CD1c-positive myeloid dendritic cell (primary cell): ENCODE measurements around the gene PHKB.
"Not testable (repeated sequence)": the region's sequence is repeated elsewhere in the genome, so short reads cannot be mapped to it uniquely, and the experiment has no call there.

Experiments
- DNase-seq: peaks from one replicate; pipeline ENCODE4 v3.0.0-alpha.2; 2016; ENCODE audit errors: extremely low spot score

Gene PHKB

DNA sequence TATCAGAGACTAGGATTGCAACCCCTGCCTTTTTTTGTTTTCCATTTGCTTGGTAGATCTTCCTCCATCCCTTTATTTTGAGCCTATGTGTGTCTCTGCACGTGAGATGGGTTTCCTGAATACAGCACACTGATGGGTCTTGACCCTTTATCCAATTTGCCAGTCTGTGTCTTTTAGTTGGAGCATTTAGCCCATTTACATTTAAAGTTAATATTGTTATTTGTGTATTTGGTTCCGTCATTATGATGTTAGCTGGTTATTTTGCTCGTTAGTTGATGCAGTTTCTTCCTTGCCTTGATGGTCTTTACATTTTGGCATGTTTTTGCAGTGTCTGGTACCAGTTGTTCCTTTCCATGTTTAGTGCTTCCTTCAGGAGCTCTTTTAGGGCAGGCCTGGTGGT, 220.4 kb downstream of the PHKB start:
- not testable (repeated sequence) for DNase-seq

- no peak for DNase-seq
Observed at GRCh38 chr16:47687694-47688093, 226.6 kb downstream of the PHKB start.

DNA sequence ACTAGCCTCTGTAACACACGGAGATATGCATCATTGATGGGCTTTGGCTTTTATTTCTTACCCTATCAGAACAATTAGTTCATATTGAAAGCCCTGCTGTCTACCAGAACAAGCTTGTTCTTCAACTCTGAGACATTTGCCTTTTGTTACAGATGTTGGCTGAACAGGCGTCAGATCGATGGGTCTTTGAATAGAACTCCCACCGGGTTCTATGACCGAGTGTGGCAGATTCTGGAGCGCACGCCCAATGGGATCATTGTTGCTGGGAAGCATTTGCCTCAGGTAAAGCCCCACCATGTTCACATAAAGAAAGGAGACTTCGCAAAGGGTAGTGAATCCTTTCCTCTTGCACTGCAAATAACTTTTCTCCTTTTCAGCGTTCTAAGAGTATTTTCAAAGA, 232.1 kb downstream of the PHKB start:
- DNase-seq = no peak

GRCh38 chr16:47694543-47694942, 233.4 kb downstream of the PHKB start:
- DNase-seq = no peak

DNA sequence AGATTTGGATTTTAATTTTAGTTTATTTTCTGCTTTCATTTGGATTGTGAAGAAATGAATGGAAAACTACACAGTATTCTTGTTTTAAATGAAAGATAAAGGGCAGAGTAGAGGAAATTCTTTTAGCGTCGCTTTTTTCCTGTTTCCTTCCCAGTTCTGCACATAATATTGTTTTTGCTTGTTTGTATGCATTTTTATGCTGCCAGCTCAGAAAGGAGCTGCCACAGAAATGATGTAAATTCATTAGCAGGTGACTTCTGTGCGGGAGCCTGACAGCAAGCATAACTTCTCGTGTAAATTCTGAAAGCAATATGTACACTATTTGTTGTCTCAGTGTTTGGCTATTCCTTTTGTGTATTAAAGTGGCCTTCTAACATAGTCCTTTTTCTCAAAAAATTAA, 234.6 kb downstream of the PHKB start:
- no peak for DNase-seq

DNA sequence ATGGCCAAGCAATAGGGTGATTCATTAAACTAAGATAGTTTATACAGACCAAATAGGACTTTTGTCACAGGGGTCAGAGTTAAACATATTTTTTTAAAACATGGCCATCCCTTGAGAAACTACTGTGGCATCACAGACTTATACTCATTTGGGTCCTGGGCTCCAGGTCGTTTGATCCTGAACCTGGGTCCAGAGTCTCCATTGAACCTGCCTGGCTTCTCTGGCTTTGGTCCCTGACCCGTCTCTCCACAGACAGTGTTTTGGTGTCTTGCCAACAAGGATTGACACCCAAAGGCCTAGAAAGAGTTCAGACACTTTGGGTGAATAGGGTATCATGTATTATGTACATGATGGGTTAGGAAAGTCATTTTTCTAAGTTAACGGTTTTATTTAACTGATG, 236.7 kb downstream of the PHKB start:
- no peak for DNase-seq

DNA sequence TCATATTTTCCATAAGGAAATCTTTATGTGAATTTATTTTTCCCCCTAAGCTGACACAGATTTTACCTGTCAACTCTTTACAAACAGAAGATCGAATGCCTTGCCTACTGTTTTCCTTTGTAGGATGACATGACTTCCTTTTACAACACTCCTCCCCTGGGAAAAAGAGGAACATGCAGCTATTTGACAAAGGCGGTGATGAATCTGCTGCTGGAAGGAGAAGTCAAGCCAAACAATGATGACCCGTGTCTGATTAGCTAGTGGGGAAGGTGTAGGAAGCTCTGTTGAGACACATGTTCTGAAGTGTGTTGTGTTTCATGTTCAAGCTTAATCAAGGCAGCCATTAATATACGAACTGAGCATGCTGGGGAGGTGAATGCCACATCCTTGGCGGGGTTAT, 238.0 kb downstream of the PHKB start:
- DNase-seq = peak; percentile 69

GRCh38 chr16:47700857-47701587, 239.9 kb downstream of the PHKB start:
- DNase-seq = no peak

GRCh38 chr16:47705266-47705665, 244.1 kb downstream of the PHKB start:
- DNase-seq = no peak

GRCh38 chr16:47711809-47712208, 250.7 kb downstream of the PHKB start:
- no peak for DNase-seq

DNA sequence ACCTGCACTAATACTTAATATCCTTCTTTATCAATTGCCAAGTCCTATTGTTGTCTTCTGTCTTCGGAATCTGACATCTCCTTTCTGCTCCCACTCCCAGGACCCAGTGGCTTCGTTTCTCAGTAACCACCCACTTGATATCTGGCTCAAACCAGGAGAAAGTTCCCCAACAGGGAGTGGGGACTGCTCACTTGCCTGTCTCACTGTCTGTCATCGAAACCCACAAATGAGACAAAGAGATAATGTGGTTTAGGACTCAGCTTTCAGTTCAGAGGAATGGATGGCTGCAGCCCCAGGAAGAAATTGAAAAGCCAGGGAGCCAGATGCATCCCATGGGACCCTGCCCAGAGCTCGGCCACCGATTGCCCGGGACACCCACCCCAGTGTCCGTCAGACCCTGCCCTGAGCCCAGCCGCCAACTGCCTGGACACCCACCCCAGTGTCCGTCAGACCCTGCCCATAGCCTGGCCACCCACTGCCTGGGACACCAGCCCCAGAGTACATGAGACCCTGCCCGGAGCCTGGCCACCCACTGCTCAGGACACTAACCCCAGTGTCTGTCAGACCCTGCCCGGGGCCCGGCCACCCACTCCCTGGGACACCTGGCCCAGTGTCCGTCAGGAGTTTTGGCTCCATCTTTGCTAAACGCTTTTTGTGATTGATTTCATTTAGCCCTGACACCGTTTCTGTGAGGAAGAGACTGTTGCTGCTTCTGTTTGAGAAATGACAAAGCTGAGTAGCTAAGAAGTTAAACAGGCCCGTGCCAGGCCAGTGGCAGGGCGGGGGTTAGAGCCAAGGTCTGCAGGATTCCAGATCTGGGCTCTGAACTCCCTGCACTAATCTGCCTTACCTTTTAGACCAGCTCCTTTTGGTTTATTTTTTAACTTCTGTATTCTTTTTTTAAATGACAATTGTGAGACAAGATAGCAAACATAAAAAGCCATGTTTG, 251.4 kb downstream of the PHKB start:
- no peak for DNase-seq

DNA sequence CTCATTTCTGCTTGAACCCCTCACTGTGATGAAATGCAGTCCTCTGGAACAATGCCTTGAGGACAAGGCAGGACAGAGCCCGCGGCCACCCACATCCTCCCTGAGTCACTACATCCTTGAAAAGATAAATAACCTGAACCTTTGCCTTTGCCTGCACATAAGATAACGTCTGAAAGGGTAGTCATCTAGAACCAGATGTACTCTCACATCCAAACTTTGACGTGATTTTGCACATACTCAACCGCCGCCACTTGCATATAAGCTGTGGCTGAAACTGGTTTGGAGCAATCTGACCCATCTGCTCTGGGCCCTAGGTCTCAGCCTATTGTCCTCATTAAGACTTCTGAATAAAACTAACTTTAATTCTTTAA, 252.1 kb downstream of the PHKB start:
- no peak for DNase-seq

GRCh38 chr16:47715442-47716083, 254.4 kb downstream of the PHKB start:
- no peak for DNase-seq

GRCh38 chr16:47716571-47716970, 255.4 kb downstream of the PHKB start:
- DNase-seq = no peak

DNA sequence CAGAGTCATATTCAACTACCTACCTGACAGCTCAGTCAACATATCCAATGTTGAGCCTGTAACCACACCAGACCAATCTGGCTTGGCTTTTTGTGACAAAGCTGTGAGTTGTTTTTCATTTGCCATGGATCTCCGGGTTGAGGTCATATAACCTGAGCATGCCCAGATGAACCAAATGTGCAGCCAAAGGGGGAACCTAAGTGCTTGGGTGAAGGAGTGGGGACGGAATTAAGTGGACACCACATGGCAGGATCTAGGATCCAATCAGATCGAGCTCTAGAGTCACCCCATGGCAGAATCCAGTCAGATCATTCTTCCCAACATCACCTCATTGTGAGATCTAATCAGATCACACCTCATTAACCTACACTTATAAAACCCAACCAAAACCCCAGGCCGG, 258.6 kb downstream of the PHKB start:
- no peak for DNase-seq

GRCh38 chr16:47721006-47721637, 260.0 kb downstream of the PHKB start:
- no peak for DNase-seq

DNA sequence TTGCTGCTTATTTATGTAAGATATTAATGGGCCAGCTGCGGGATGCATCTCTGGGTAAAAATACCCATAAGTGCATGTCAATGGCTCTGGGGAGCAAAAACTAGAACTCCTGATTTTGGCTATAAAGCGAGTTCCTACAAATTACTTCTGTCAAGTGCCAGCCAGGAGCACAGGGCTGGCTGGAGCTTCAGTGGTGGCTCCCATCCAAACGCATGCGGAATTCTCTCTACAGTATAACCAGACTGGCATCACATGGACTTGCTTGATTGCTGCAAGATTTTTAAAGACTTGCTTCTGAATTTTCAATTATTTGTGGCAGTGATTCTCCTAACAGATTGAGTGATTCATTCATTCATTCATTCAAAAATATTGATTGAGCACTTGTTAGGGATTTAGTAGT, 260.9 kb downstream of the PHKB start:
- no peak for DNase-seq

GRCh38 chr16:47724115-47724785, 263.1 kb downstream of the PHKB start:
- DNase-seq = no peak

GRCh38 chr16:47725188-47725695, 264.1 kb downstream of the PHKB start:
- DNase-seq = no peak

GRCh38 chr16:47726031-47726675, 265.0 kb downstream of the PHKB start:
- no peak for DNase-seq

DNA sequence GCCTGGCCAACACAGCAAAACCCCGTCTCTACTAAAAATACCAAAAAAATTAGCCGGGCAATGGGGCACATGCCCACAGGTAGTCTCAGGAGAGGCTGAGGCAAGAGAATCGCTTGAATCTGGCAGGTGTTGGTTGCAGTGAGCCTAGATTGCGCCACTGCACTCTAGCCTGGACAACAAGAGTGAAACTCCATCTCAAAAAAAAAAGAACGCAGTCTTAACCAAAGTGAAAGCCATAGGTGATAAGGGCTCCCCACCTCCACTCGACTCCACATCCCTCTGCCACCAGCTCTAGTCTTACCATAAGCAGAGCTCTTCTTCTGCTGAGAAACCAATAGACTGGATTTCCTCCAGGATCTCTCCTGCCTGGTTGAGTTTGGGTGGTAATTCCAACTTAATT, 266.0 kb downstream of the PHKB start:
- DNase-seq = no peak
